Breast epithelium (tissue), 3 donors: ENCODE measurements around the gene GCDH.

Source experiments
- POLR2AphosphoS5 ChIP-seq, 3 donors: sonication (generic); formaldehyde crosslinking; IDR thresholded peaks; one replicate each; pipeline ENCODE4 v1.6.1; 2017; ENCODE audit warnings: antibody characterized with exemption in 3 of 3
- TF ChIP-seq, protein P1 (sequence below), 3 donors: fragments of 450-650 bp; IDR thresholded peaks; one replicate each; pipeline ENCODE4 v1.5.1; 2016 to 2017; ENCODE audit warnings: antibody characterized with exemption in 3 of 3, mild to moderate bottlenecking in 3 of 3, moderate library complexity in 3 of 3

DNA sequence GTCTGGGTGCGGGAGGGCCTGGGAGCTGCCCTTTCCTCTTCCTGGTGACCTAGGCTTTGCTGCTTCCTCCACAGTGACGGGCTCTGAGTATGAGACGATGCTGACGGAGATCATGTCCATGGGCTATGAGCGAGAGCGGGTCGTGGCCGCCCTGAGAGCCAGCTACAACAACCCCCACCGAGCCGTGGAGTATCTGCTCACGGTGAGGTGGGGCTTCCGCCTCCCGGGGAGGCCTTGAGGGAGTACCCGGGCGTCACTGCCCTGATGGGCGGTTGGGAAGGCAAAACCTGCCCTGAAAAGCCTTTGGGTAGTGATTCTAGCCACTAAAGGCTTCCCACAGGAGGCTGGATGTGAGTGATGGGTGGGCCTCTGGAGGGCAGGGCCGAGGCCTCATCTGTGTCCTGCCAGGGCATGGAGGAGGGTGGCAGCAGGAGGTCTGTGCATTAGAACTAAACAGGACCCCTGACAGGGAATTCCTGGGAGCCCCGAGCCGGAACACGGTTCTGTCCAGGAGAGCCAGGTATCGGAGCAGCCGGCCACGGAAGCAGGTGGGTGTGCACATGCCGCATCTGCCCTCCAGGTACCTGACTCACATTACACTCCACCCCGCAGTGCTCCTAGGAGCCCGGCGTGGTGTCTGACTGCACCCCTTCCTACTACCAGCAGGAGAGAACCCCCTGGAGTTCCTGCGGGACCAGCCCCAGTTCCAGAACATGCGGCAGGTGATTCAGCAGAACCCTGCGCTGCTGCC, 57.8 kb downstream of the GCDH start:
- no peak for TF ChIP-seq POLR2AphosphoS5 (IDR thresholded peaks at IDR 0.05)
- TF ChIP-seq, protein P1, sequence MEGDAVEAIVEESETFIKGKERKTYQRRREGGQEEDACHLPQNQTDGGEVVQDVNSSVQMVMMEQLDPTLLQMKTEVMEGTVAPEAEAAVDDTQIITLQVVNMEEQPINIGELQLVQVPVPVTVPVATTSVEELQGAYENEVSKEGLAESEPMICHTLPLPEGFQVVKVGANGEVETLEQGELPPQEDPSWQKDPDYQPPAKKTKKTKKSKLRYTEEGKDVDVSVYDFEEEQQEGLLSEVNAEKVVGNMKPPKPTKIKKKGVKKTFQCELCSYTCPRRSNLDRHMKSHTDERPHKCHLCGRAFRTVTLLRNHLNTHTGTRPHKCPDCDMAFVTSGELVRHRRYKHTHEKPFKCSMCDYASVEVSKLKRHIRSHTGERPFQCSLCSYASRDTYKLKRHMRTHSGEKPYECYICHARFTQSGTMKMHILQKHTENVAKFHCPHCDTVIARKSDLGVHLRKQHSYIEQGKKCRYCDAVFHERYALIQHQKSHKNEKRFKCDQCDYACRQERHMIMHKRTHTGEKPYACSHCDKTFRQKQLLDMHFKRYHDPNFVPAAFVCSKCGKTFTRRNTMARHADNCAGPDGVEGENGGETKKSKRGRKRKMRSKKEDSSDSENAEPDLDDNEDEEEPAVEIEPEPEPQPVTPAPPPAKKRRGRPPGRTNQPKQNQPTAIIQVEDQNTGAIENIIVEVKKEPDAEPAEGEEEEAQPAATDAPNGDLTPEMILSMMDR (IDR thresholded peaks at IDR 0.05) = no peak
